HL-60 (cell line): ENCODE results near the gene APPL2.

Source experiments
- DNase-seq, 2 experiments: peaks; one replicate each; pipeline ENCODE4 v3.0.0-alpha.2; 2010 to 2020; ENCODE audit warnings: low read depth in 1 of 2, low spot score in 1 of 2
- H3K27ac ChIP-seq: fragments of 250-450 bp; sonication (Bioruptor Pico); replicated peaks from 2 replicates; pipeline ENCODE4 v1.5.1; 2020; ENCODE audit warnings: mild to moderate bottlenecking, moderate library complexity
- H3K27me3 ChIP-seq: fragments of 250-450 bp; sonication (Bioruptor Pico); 2 replicates; pipeline ENCODE4 v1.5.1; 2021; ENCODE audit warnings: mild to moderate bottlenecking, moderate library complexity; ENCODE audit not compliant: insufficient read depth, poor library complexity, severe bottlenecking
- H3K4me3 ChIP-seq: replicated peaks from 2 replicates; pipeline ENCODE4 v1.5.1; 2011; ENCODE audit warnings: mild to moderate bottlenecking, control low read depth, low read length; ENCODE audit not compliant: insufficient read depth
- GABPA ChIP-seq: IDR thresholded peaks from 2 replicates; pipeline ENCODE4 v1.6.1; 2012; ENCODE audit warnings: low read depth
- POLR2AphosphoS5 ChIP-seq: IDR thresholded peaks from 2 replicates; pipeline ENCODE4 v1.6.1; 2012; ENCODE audit warnings: low read depth
- SPI1 ChIP-seq: IDR thresholded peaks from 2 replicates; pipeline ENCODE4 v1.6.1; 2012; ENCODE audit warnings: low read depth, mild to moderate bottlenecking, borderline replicate concordance
- TF ChIP-seq, protein P1 (sequence below): IDR thresholded peaks from one replicate; pipeline ENCODE4 v1.5.1; 2011; ENCODE audit warnings: low read length, control low read depth, inconsistent platforms; ENCODE audit not compliant: insufficient read depth
- TF ChIP-seq, protein P2 (sequence below): IDR thresholded peaks from 2 replicates; pipeline ENCODE4 v1.6.1; 2012; ENCODE audit warnings: low read depth; ENCODE audit not compliant: insufficient replicate concordance

APPL2 gene

DNA sequence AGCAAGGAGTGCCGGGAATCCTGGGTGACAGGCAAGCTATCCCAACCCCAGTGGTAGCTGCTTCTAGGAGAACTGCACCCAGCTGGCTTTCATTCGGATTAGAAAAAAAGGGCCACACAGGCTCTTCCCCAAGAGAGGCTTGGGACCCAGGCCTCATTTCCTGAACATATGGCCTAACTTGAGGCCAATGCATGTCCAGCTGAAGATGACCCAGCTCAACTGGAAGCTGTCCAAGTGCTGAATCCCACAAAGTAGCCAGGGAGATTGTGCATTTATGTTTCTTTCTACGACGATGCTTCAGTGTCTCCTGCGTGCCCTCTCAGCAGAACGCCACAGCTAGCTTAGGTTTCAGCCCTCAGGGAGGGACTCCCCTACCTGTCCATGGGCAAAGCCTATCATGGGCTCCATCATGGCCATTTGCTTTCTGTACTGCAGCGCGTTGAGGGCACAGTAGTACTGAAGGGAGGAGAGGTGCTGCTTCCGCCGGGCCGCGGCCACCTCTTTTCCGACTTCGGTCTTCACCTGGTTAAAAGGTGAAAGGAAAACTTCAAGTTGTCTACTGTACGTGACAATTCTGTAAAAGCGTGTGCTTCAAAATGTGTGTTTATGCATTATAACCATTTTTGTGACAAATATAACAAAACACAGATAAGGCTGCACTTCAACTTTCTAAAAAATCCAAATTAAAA lies 29.1 kb downstream of the APPL2 start:
- Histone ChIP-seq H3K27me3 (no peaks in the 10 kb centered on the region), H3K4me3 (no peak overlapping the region), H3K27ac (no peak overlapping the region)
- TF ChIP-seq GABPA (no peak), SPI1 (no peak), POLR2AphosphoS5 (no peak)
- TF ChIP-seq, protein P1, sequence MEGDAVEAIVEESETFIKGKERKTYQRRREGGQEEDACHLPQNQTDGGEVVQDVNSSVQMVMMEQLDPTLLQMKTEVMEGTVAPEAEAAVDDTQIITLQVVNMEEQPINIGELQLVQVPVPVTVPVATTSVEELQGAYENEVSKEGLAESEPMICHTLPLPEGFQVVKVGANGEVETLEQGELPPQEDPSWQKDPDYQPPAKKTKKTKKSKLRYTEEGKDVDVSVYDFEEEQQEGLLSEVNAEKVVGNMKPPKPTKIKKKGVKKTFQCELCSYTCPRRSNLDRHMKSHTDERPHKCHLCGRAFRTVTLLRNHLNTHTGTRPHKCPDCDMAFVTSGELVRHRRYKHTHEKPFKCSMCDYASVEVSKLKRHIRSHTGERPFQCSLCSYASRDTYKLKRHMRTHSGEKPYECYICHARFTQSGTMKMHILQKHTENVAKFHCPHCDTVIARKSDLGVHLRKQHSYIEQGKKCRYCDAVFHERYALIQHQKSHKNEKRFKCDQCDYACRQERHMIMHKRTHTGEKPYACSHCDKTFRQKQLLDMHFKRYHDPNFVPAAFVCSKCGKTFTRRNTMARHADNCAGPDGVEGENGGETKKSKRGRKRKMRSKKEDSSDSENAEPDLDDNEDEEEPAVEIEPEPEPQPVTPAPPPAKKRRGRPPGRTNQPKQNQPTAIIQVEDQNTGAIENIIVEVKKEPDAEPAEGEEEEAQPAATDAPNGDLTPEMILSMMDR, result no peak
- TF ChIP-seq, protein P2, sequence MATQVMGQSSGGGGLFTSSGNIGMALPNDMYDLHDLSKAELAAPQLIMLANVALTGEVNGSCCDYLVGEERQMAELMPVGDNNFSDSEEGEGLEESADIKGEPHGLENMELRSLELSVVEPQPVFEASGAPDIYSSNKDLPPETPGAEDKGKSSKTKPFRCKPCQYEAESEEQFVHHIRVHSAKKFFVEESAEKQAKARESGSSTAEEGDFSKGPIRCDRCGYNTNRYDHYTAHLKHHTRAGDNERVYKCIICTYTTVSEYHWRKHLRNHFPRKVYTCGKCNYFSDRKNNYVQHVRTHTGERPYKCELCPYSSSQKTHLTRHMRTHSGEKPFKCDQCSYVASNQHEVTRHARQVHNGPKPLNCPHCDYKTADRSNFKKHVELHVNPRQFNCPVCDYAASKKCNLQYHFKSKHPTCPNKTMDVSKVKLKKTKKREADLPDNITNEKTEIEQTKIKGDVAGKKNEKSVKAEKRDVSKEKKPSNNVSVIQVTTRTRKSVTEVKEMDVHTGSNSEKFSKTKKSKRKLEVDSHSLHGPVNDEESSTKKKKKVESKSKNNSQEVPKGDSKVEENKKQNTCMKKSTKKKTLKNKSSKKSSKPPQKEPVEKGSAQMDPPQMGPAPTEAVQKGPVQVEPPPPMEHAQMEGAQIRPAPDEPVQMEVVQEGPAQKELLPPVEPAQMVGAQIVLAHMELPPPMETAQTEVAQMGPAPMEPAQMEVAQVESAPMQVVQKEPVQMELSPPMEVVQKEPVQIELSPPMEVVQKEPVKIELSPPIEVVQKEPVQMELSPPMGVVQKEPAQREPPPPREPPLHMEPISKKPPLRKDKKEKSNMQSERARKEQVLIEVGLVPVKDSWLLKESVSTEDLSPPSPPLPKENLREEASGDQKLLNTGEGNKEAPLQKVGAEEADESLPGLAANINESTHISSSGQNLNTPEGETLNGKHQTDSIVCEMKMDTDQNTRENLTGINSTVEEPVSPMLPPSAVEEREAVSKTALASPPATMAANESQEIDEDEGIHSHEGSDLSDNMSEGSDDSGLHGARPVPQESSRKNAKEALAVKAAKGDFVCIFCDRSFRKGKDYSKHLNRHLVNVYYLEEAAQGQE, result peak; percentile 80
- DNase-seq, result no peak

DNA sequence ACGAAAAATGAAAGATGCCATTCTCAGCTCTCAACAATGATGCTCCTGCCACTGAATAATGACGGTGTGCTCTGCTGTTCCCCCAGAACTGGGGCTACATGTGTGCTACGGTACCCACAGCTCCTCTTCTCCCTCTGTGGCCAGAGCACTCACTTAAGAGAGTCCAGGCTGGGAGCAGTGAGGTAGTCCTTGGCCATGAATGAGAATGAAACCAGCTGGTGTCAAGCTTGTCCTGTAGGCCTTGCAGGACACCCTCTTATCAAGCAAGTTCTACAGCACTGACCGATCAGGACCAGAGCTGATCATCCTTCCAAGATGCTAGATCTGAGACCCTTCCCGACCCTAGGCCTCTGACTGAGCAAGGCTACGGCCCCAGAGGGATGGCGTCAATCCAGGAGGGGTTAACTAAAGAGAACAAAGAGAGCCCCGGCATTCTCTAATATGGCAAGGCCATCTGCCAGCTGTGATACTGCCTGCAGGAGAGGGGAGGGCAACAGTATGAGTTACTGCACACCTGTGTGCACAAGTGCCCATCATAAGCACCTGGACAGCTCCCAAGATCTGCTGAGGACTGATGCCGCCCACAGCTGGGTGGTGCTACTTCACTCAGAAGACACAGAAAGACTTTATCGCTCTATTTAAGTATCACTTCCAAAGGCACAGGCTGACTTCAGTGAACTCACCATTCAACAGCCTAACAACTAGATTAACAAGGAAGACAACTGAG lies 30.5 kb downstream of the APPL2 start:
- no peak for DNase-seq
- TF ChIP-seq, protein P2, result no peak
- TF ChIP-seq, protein P1, result no peak
- TF ChIP-seq SPI1 (no peak), POLR2AphosphoS5 (no peak), GABPA (no peak)
- no peak overlapping the region for H3K27ac ChIP-seq
- no peaks in the 10 kb centered on the region for H3K27me3 ChIP-seq
- H3K4me3 ChIP-seq, result no peak overlapping the region

DNA sequence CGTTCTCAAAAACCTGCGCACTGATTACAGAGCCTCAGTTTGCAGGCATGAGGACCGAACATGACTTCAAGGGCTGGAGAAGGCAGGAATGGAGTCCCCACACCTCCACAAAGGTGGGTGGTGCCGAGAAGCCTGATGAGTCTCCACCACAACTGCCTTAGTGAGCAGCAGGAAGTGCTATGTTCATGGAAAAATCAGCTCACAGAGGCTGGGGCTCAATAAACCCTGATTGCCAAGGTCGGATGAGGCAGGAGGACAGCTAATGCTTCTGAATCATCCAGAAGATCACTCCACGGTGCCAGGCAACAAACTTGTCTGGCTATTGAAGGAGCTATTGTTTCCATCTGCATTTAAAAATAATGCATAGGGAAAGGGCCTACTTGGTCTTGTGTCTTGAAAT lies 31.1 kb downstream of the APPL2 start:
- TF ChIP-seq, protein P1, result no peak
- TF ChIP-seq, protein P2, result no peak
- no peak for TF ChIP-seq GABPA
- no peak for DNase-seq
- no peaks in the 10 kb centered on the region for H3K27me3 ChIP-seq
- H3K27ac ChIP-seq, result no peak overlapping the region
- H3K4me3 ChIP-seq, result no peak overlapping the region
